ENCODE measurements around the gene PSMD5.

- TF ChIP-seq CTCF (IDR thresholded peaks at IDR 0.05) (no peak), EP300 (IDR thresholded peaks at IDR 0.05) (no peak), POLR2A (IDR thresholded peaks at IDR 0.05) (no peak), POLR2AphosphoS5 (IDR thresholded peaks at IDR 0.05) (no peak)
Observed at GRCh38 chr9:120863833-120864232, 21.1 kb upstream of the PSMD5 start.
